HepG2 (cell line): ENCODE data around the gene LIM2. TPM values are rescaled to one million over a fixed set of nuclear protein-coding genes. Genes with fewer than 3 reads are reported as not detected.

Source experiments
- ATAC-seq: fragments of 200-7000 bp; cut with Tn5 transposase; 3 replicates; pipeline ENCODE4 v1.9.1; 2020; ENCODE audit warnings: mild to moderate bottlenecking, moderate library complexity
- BruUV-seq: library from RNA; stranded (reverse); fragments of 400-500 nt; replicated peaks from 2 replicates; lab custom pipeline; 2021; lab: Mats Ljungman, UMichigan
- CTCF ChIA-PET: fragments of 300-600 bp; formaldehyde crosslinking; extraction: SDS; loops from one replicate; lab custom pipeline; 2021; ENCODE audit warnings: low total read pairs, inconsistent platforms, low intra/inter-chr PET ratio; lab: Yijun Ruan, JAX
- POLR2A ChIA-PET: fragments of 350-600 bp; sonication (Branson Sonifier 250); formaldehyde crosslinking; loops from one replicate; lab custom pipeline; 2020; ENCODE audit warnings: antibody characterized with exemption, inconsistent platforms; lab: Yijun Ruan, JAX
- DNase-seq: peaks from one replicate; pipeline ENCODE4 v3.0.0-alpha.2; 2015; ENCODE audit warnings: low spot score
- FAIRE-seq: peaks from 3 replicates; lab custom pipeline; 2011; peaks lifted over from hg19 to GRCh38; lab: Jason Lieb, UNC
- H2AFZ ChIP-seq: one replicate; pipeline ENCODE4 v1.6.1; 2011; ENCODE audit warnings: low read length, inconsistent platforms
- H3K27ac ChIP-seq: fragments of 300-600 bp; 3 replicates; pipeline ENCODE4 v1.8.0; 2011; ENCODE audit warnings: mixed run types, mild to moderate bottlenecking, mixed read lengths, low read length, inconsistent platforms; ENCODE audit not compliant: insufficient read depth; ENCODE audit errors: extremely low read length
- H3K27me3 ChIP-seq, 2 experiments: fragments of 200-600 bp in 1 of 2; 2 replicates in 1 of 2; 3 replicates in 1 of 2; pipeline versions ENCODE4 v1.6.0 to v1.8.0; 2011; ENCODE audit warnings: low read length in 2 of 2, mild to moderate bottlenecking in 2 of 2, moderate library complexity in 2 of 2, inconsistent platforms in 1 of 2; ENCODE audit not compliant: insufficient read depth in 2 of 2, control insufficient read depth in 1 of 2
- H3K36me3 ChIP-seq, 2 experiments: fragments of 200-600 bp in 1 of 2; replicated peaks in 1 of 2; 2 replicates in 1 of 2; 3 replicates in 1 of 2; pipeline versions ENCODE4 v1.5.1 to v1.8.0; 2011; ENCODE audit warnings: low read length in 2 of 2, inconsistent platforms in 1 of 2; ENCODE audit not compliant: insufficient read depth in 2 of 2, control insufficient read depth in 1 of 2
- H3K4me1 ChIP-seq: 2 replicates; pipeline ENCODE4 v1.5.1; 2012; ENCODE audit warnings: low read length, inconsistent platforms; ENCODE audit not compliant: insufficient read depth
- H3K4me2 ChIP-seq: 2 replicates; pipeline ENCODE4 v1.6.0; 2011; ENCODE audit warnings: low read depth, low read length, inconsistent platforms
- H3K4me3 ChIP-seq, 3 experiments: fragments of 200-600 bp in 1 of 3; sonication (generic), shearing (Covaris generic) in 1 of 3; replicated peaks in 1 of 3; 2 replicates each; pipeline ENCODE4 v1.5.1; 2011 to 2016; ENCODE audit warnings: low read length in 3 of 3, inconsistent platforms in 2 of 3, low read depth in 2 of 3, mild to moderate bottlenecking in 2 of 3, control low read depth in 1 of 3, mixed read lengths in 1 of 3; ENCODE audit not compliant: insufficient read depth in 1 of 3
- H3K79me2 ChIP-seq: one replicate; pipeline ENCODE4 v1.6.1; 2011; ENCODE audit warnings: low read length, inconsistent platforms; ENCODE audit not compliant: insufficient read depth
- H3K9ac ChIP-seq: 2 replicates; pipeline ENCODE4 v1.6.0; 2011; ENCODE audit warnings: mild to moderate bottlenecking, low read depth, low read length, inconsistent platforms; ENCODE audit not compliant: insufficient read depth
- H3K9me3 ChIP-seq: 2 replicates; pipeline ENCODE4 v1.5.1; 2012; ENCODE audit warnings: mild to moderate bottlenecking, low read length
- H4K20me1 ChIP-seq: 2 replicates; pipeline ENCODE4 v1.6.0; 2011; ENCODE audit warnings: inconsistent platforms, mild to moderate bottlenecking, low read length, moderate library complexity; ENCODE audit not compliant: insufficient read depth
- BRD4 ChIP-seq: sonication (generic); formaldehyde crosslinking; IDR thresholded peaks from 2 replicates; pipeline ENCODE4 v1.4.0; 2020; ENCODE audit warnings: missing genetic modification reagents
- KAT8 ChIP-seq: IDR thresholded peaks from 2 replicates; pipeline ENCODE4 v1.6.1; 2016; ENCODE audit warnings: missing genetic modification reagents, missing compliant biosample characterization
- POLR2A ChIP-seq, 2 experiments: IDR thresholded peaks; 2 replicates each; pipeline ENCODE4 v1.6.1; 2011; ENCODE audit warnings: low read depth in 2 of 2, low read length in 2 of 2, mild to moderate bottlenecking in 1 of 2, moderate library complexity in 1 of 2; ENCODE audit not compliant: insufficient read depth in 1 of 2
- POLR2G ChIP-seq: fragments of 200-400 bp; formaldehyde crosslinking; IDR thresholded peaks from 2 replicates; pipeline ENCODE4 v1.6.1; 2018; ENCODE audit warnings: mild to moderate bottlenecking, low read depth, low read length, moderate library complexity
- SRF ChIP-seq: IDR thresholded peaks from 2 replicates; pipeline ENCODE4 v1.6.1; 2011; ENCODE audit warnings: mild to moderate bottlenecking, low read depth, low read length, moderate library complexity
- TBX3 ChIP-seq: fragments of 450-650 bp; IDR thresholded peaks from 2 replicates; pipeline ENCODE4 v1.6.1; 2017; ENCODE audit warnings: antibody characterized with exemption, mild to moderate bottlenecking, inconsistent platforms, borderline replicate concordance
- ZNF160 ChIP-seq: sonication (generic); formaldehyde crosslinking; IDR thresholded peaks from 2 replicates; pipeline ENCODE4 v1.8.0; 2022; ENCODE audit warnings: mild to moderate bottlenecking, inconsistent platforms, missing genetic modification reagents
- ZNF329 ChIP-seq: sonication (generic); formaldehyde crosslinking; IDR thresholded peaks from 2 replicates; pipeline ENCODE4 v1.9.0; 2021; ENCODE audit warnings: low read depth, mild to moderate bottlenecking, missing genetic modification reagents
- ZSCAN31 ChIP-seq: sonication (generic); formaldehyde crosslinking; IDR thresholded peaks from 2 replicates; pipeline ENCODE4 v1.5.0; 2020; ENCODE audit warnings: low read depth, mild to moderate bottlenecking, missing genetic modification reagents
- WGBS: methylation state at CpG from one replicate; pipeline ENCODE4 v1.1.6; 2017; ENCODE audit warnings: low lambda C conversion rate; 5-methylcytosine and 5-hydroxymethylcytosine counted together
- in situ Hi-C: cut with HindIII; loops from 2 replicates; pipeline ENCODE4 v1.10.0; 2017; ENCODE audit warnings: low pct_unique_long_range_greater_than_20kb; ENCODE audit not compliant: extremely low pct_ligation_motif_present
- intact Hi-C: fragments of 100-400 bp; cut with micrococcal nuclease; formaldehyde crosslinking; loops from one replicate; pipeline ENCODE4 v1.10.0; 2022; ENCODE audit not compliant: unreplicated experiment
- polyA plus RNA-seq, 8 experiments: library from polyadenylated mRNA; depleted of rRNA in 3 of 8; stranded (reverse) in 7 of 8; unstranded in 1 of 8; fragments of >200 nt; fragmentation: Illumina TruSeq in 4 of 8; extraction: Trizol in 4 of 8; gene quantifications; 2 replicates each; pipeline versions ENCODE4 v1.2.1 to v1.2.3, GENCODE V29; 2011 to 2016; ENCODE audit warnings: low read depth in 4 of 8, missing spikeins in 1 of 8, mixed read lengths in 1 of 8; ENCODE audit not compliant: insufficient read depth in 1 of 8
- total RNA-seq, 5 experiments: library from RNA; depleted of rRNA; stranded (reverse); fragments of >200 nt; fragmentation: Illumina TruSeq; extraction: Trizol; gene quantifications; 2 replicates each; pipeline ENCODE4 v1.2.3, GENCODE V29; 2016; ENCODE audit warnings: low read depth in 1 of 5
- TF ChIP-seq, protein P1 (sequence below): sonication (generic); formaldehyde crosslinking; IDR thresholded peaks from 2 replicates; pipeline ENCODE4 v1.5.0; 2020; ENCODE audit warnings: mild to moderate bottlenecking, missing genetic modification reagents
- TF ChIP-seq, protein P2 (sequence below), 2 experiments: sonication (generic) in 1 of 2; formaldehyde crosslinking in 1 of 2; IDR thresholded peaks; 2 replicates each; pipeline versions ENCODE4 v1.6.1 to v1.9.0; 2014 to 2022; ENCODE audit warnings: antibody characterized with exemption in 1 of 2, borderline replicate concordance in 1 of 2, inconsistent platforms in 1 of 2, low read depth in 1 of 2, missing genetic modification reagents in 1 of 2
- TF ChIP-seq, protein P3 (sequence below): sonication (generic); formaldehyde crosslinking; IDR thresholded peaks from 2 replicates; pipeline ENCODE4 v1.8.0; 2023; ENCODE audit warnings: mild to moderate bottlenecking, missing genetic modification reagents

Gene LIM2
- total and polyA plus RNA-seq, 2 of the 13 experiments (the other 11 are each of a cell fraction or from before 2014, with no cell fraction given), result 1.3 TPM; not detected in 1

- FAIRE-seq, result no peak
Measured at GRCh38 chr19:51339313-51339686, 48.5 kb downstream of the LIM2 start.

More at GRCh38 chr19:51339313-51339686, 48.5 kb downstream of the LIM2 start:
- in situ Hi-C loops (no loop called here), intact Hi-C loops (loop anchor here (1.0 to 2.0 kb wide), 3 partner anchors 24 to 100 kb away; no protein-coding TSS in a partner anchor)
- no peak overlapping the region for H2AFZ ChIP-seq
- no peak for TF ChIP-seq BRD4 (CRISPR knock-in tag)
- 0 out of 2 replicates have a peak, but pooled peaks have one; percentile 2 for TF ChIP-seq KAT8 (CRISPR knock-in tag)
- 0 out of 4 replicates have a peak, but pooled peaks of 1 of the 2 experiments have one; percentile 6 for TF ChIP-seq POLR2A (IDR thresholded peaks at IDR 0.05; ENCODE audit: insufficient read depth in 1 of 2, low read depth in 2 of 2, low read length in 2 of 2)
- 0 out of 2 replicates have a peak, but pooled peaks have one; percentile 13 for TF ChIP-seq POLR2G
- no peak for TF ChIP-seq TBX3
- TF ChIP-seq, protein P1, sequence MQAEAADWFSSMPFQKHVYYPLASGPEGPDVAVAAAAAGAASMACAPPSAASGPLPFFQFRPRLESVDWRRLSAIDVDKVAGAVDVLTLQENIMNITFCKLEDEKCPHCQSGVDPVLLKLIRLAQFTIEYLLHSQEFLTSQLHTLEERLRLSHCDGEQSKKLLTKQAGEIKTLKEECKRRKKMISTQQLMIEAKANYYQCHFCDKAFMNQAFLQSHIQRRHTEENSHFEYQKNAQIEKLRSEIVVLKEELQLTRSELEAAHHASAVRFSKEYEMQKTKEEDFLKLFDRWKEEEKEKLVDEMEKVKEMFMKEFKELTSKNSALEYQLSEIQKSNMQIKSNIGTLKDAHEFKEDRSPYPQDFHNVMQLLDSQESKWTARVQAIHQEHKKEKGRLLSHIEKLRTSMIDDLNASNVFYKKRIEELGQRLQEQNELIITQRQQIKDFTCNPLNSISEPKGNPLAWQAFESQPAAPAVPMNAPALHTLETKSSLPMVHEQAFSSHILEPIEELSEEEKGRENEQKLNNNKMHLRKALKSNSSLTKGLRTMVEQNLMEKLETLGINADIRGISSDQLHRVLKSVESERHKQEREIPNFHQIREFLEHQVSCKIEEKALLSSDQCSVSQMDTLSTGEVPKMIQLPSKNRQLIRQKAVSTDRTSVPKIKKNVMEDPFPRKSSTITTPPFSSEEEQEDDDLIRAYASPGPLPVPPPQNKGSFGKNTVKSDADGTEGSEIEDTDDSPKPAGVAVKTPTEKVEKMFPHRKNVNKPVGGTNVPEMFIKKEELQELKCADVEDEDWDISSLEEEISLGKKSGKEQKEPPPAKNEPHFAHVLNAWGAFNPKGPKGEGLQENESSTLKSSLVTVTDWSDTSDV (CRISPR knock-in tag), result no peak
- 0 out of 2 replicates have a peak, but pooled peaks have one; percentile 12 for TF ChIP-seq ZNF329 (CRISPR knock-in tag)
- TF ChIP-seq ZNF160 (CRISPR knock-in tag), result no peak
- no peak for TF ChIP-seq SRF
- TF ChIP-seq, protein P2, sequence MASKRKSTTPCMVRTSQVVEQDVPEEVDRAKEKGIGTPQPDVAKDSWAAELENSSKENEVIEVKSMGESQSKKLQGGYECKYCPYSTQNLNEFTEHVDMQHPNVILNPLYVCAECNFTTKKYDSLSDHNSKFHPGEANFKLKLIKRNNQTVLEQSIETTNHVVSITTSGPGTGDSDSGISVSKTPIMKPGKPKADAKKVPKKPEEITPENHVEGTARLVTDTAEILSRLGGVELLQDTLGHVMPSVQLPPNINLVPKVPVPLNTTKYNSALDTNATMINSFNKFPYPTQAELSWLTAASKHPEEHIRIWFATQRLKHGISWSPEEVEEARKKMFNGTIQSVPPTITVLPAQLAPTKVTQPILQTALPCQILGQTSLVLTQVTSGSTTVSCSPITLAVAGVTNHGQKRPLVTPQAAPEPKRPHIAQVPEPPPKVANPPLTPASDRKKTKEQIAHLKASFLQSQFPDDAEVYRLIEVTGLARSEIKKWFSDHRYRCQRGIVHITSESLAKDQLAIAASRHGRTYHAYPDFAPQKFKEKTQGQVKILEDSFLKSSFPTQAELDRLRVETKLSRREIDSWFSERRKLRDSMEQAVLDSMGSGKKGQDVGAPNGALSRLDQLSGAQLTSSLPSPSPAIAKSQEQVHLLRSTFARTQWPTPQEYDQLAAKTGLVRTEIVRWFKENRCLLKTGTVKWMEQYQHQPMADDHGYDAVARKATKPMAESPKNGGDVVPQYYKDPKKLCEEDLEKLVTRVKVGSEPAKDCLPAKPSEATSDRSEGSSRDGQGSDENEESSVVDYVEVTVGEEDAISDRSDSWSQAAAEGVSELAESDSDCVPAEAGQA (IDR thresholded peaks at IDR 0.05; ENCODE audit: low read depth), result no peak
- TF ChIP-seq, protein P2 (CRISPR knock-in tag; IDR thresholded peaks at IDR 0.05; ENCODE audit: borderline replicate concordance), result no peak
- TF ChIP-seq ZSCAN31, result 0 out of 2 replicates have a peak, but pooled peaks have one; percentile 28
- TF ChIP-seq, protein P3, sequence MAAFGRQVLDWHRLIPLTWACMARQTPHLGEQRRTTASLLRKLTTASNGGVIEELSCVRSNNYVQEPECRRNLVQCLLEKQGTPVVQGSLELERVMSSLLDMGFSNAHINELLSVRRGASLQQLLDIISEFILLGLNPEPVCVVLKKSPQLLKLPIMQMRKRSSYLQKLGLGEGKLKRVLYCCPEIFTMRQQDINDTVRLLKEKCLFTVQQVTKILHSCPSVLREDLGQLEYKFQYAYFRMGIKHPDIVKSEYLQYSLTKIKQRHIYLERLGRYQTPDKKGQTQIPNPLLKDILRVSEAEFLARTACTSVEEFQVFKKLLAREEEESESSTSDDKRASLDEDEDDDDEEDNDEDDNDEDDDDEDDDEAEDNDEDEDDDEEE (CRISPR knock-in tag), result 0 out of 2 replicates have a peak, but pooled peaks have one; percentile 57
- ChIA-PET POLR2A (interaction anchor here (0.6 to 6.9 kb wide), 14 partner anchors 12 to 256 kb away, joined by 3 to 211 read pairs (median 9); partner anchors contain the start of genes ETFB, LIM2 and NKG7), CTCF (interaction anchor here (1.0 to 3.1 kb wide), 5 partner anchors 28 to 99 kb away, joined by 3 to 38 read pairs (median 9); no protein-coding TSS in a partner anchor)
- H4K20me1 ChIP-seq, result peaks cover 7% of the 10 kb centered on the region; the same call in 1 of the 2 replicates
- 60% methylated on average over 10 of the region's 10 CpGs for WGBS
- peak overlapping the region; percentile 67 to 80 (median 80) for H3K4me3 ChIP-seq
- H3K4me1 ChIP-seq, result peaks cover 48% of the 10 kb centered on the region
- no peak for DNase-seq
- H3K79me2 ChIP-seq, result no peaks in the 10 kb centered on the region
- H3K9ac ChIP-seq, result peak overlapping the region; percentile 53
- H3K36me3 ChIP-seq, result peaks cover 4 to 5% of the 10 kb centered on the region in 2 experiments; a peak in 3 of 5 replicates
- BruUV-seq, result no TSS peak
- peak overlapping the region; percentile 40 for H3K27ac ChIP-seq
- ATAC-seq, result no peak
- H3K4me2 ChIP-seq, result peak overlapping the region; percentile 86
- H3K27me3 ChIP-seq, result no peaks in the 10 kb centered on the region
- no peaks in the 10 kb centered on the region for H3K9me3 ChIP-seq
